ENCODE measurements around the gene HABP4. TPM values are rescaled to one million over a fixed set of nuclear protein-coding genes. Genes with fewer than 3 reads are reported as not detected.
A peak's percentile ranks its signal among the peaks of the same experiment; 100 is the strongest.

The HABP4 gene
- total RNA-seq, 1 donor from 2014 or later: 41.2 TPM

- TF ChIP-seq CTCF (conservative IDR thresholded peaks at IDR 0.05; ENCODE audit: low read depth, low read length): no peak
- no peak for DNase-seq (ENCODE audit: low read depth)
- no peak overlapping the region for H3K4me3 ChIP-seq (ENCODE audit: low read depth, low read length)
These were observed 69.1 kb downstream of the HABP4 start for GRCh38 chr9:96519095-96519494.

GRCh38 chr9:96519787-96520186 is 69.8 kb downstream of the HABP4 start:
- H3K4me3 ChIP-seq (ENCODE audit: low read depth, low read length): no peak overlapping the region
- no peak for DNase-seq (ENCODE audit: low read depth)
- TF ChIP-seq CTCF (conservative IDR thresholded peaks at IDR 0.05; ENCODE audit: low read depth, low read length): no peak

GRCh38 chr9:96522366-96522765 is 72.4 kb downstream of the HABP4 start:
- TF ChIP-seq CTCF (conservative IDR thresholded peaks at IDR 0.05; ENCODE audit: low read depth, low read length): no peak
- peak; percentile 19 for DNase-seq (ENCODE audit: low read depth)
- H3K4me3 ChIP-seq (ENCODE audit: low read depth, low read length): no peak overlapping the region

GRCh38 chr9:96523374-96523773 is 73.4 kb downstream of the HABP4 start:
- TF ChIP-seq CTCF (conservative IDR thresholded peaks at IDR 0.05; ENCODE audit: low read depth, low read length): no peak
- no peak overlapping the region for H3K4me3 ChIP-seq (ENCODE audit: low read depth, low read length)
- DNase-seq (ENCODE audit: low read depth): no peak

GRCh38 chr9:96524045-96524444 is 74.1 kb downstream of the HABP4 start:
- TF ChIP-seq CTCF (conservative IDR thresholded peaks at IDR 0.05; ENCODE audit: low read depth, low read length): no peak
- no peak overlapping the region for H3K4me3 ChIP-seq (ENCODE audit: low read depth, low read length)
- DNase-seq (ENCODE audit: low read depth): no peak

GRCh38 chr9:96524764-96525163 is 74.8 kb downstream of the HABP4 start:
- DNase-seq (ENCODE audit: low read depth): no peak
- TF ChIP-seq CTCF (conservative IDR thresholded peaks at IDR 0.05; ENCODE audit: low read depth, low read length): no peak
- no peak overlapping the region for H3K4me3 ChIP-seq (ENCODE audit: low read depth, low read length)

GRCh38 chr9:96532173-96532572 is 82.2 kb downstream of the HABP4 start:
- no peak for DNase-seq (ENCODE audit: low read depth)
- TF ChIP-seq CTCF (conservative IDR thresholded peaks at IDR 0.05; ENCODE audit: low read depth, low read length): no peak
- H3K4me3 ChIP-seq (ENCODE audit: low read depth, low read length): no peak overlapping the region
